Aorta (tissue), 5 donors: ENCODE measurements around the gene CEACAM18. TPM values are rescaled to one million over a fixed set of nuclear protein-coding genes. Genes with fewer than 3 reads are reported as not detected.

ENCODE experiments used
- ATAC-seq: fragments of 200-7000 bp; cut with Tn5 transposase; one replicate; pipeline ENCODE4 v1.9.1; 2022; ENCODE audit warnings: moderate library complexity; ENCODE audit not compliant: low FRiP score
- DNase-seq, 2 donors: peaks; one replicate each; pipeline ENCODE4 v3.0.0-alpha.2; 2020
- H3K27ac ChIP-seq, 2 donors: one replicate each; pipeline ENCODE4 v1.5.1; 2013; ENCODE audit warnings: low read length in 2 of 2, mild to moderate bottlenecking in 2 of 2, moderate library complexity in 2 of 2, control low read depth in 1 of 2, inconsistent platforms in 1 of 2, low read depth in 1 of 2
- H3K27me3 ChIP-seq, 2 donors: one replicate each; pipeline ENCODE4 v1.6.1; 2013; ENCODE audit warnings: control low read depth in 1 of 2, low read length in 1 of 2, mild to moderate bottlenecking in 1 of 2, moderate library complexity in 1 of 2; ENCODE audit not compliant: insufficient read depth in 2 of 2, control insufficient read depth in 1 of 2
- H3K36me3 ChIP-seq, 2 donors: one replicate each; pipeline ENCODE4 v1.6.1; 2013; ENCODE audit warnings: control low read depth in 1 of 2, low read length in 1 of 2, mild to moderate bottlenecking in 1 of 2; ENCODE audit not compliant: insufficient read depth in 2 of 2, control insufficient read depth in 1 of 2
- H3K4me1 ChIP-seq, 2 donors: one replicate each; pipeline ENCODE4 v1.6.1; 2013; ENCODE audit warnings: low read length in 2 of 2, control low read depth in 1 of 2, mild to moderate bottlenecking in 1 of 2, moderate library complexity in 1 of 2; ENCODE audit not compliant: insufficient read depth in 2 of 2, control insufficient read depth in 1 of 2
- H3K4me3 ChIP-seq, 2 donors: one replicate each; pipeline ENCODE4 v1.5.1; 2013; ENCODE audit warnings: low read length in 2 of 2, control low read depth in 1 of 2, mild to moderate bottlenecking in 1 of 2
- H3K9me3 ChIP-seq: one replicate; pipeline ENCODE4 v1.6.1; 2013; ENCODE audit warnings: mild to moderate bottlenecking, low read length; ENCODE audit not compliant: control insufficient read depth
- WGBS, 2 donors: extraction: QIAGEN DNeasy Blood & Tissue Kit; methylation state at CpG; one replicate each; pipeline ENCODE4 v1.1.7; 2013; 5-methylcytosine and 5-hydroxymethylcytosine counted together
- intact Hi-C, 2 donors: fragments of 100-400 bp; cut with DNase I; formaldehyde crosslinking; loops; one replicate each; pipeline versions ENCODE4 v1.14.2 to v1.15.0; 2022
- polyA plus RNA-seq, 2 donors: library from polyadenylated mRNA; stranded (reverse); fragments of 200-250 nt; gene quantifications; one replicate each; pipeline ENCODE4 v1.2.3, GENCODE V29; 2013
- total RNA-seq, 2 donors: library from RNA; stranded (reverse); fragmentation: NEBNext Ultra II Directional; extraction: Animal tissue kit (Norgen Biotek cat#: 25700); gene quantifications; one replicate each; pipeline ENCODE4 v1.2.1, GENCODE V29; 2021
- donor health status: healthy with polysubstance abuse.
- donor health status: Bipolar disorder and iron deficiency.
- donor health status: DM: no; HTN: no; CAD: no.
- donor health status: DM: no; HTN: no; CAD: no.
- donor health status: DM: yes; HTN: yes; CAD: no.

Gene CEACAM18
- total and polyA plus RNA-seq, 4 donors: 0.63 TPM; not detected in 3

GRCh38 chr19:51509823-51510660, 31.7 kb downstream of the CEACAM18 start:
- DNase-seq (no peak), ATAC-seq (no peak)
- Histone ChIP-seq H3K27ac (no peak overlapping the region), H3K4me1 (no peaks in the 10 kb centered on the region), H3K27me3 (no peaks in the 10 kb centered on the region), H3K4me3 (no peak overlapping the region), H3K36me3 (no peaks in the 10 kb centered on the region), H3K9me3 (no peaks in the 10 kb centered on the region)
- 44 to 47% methylated on average over 7 of the region's 7 CpGs for WGBS, 2 donors
- intact Hi-C loops: no loop called here

DNA sequence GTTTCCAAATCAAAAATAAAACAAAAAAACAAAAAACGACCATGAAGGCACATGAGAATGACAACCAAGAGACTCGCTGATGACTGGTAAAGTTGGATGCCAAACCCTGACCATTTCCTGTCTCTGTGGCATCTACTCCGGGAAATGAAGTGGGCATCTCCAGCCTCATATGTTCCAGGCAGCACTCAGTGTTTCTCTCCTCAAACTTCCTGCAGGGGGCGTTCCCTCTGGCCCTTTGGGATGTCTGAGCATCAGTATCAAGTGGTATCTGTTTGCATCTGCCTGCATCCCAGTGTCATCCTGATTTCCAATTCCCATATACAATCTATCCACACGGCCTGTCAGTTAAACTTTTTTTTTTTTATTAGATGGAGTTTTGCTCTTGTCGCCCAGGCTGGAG, 33.0 kb downstream of the CEACAM18 start:
- Histone ChIP-seq H3K4me3 (no peak overlapping the region), H3K27me3 (no peaks in the 10 kb centered on the region), H3K9me3 (no peaks in the 10 kb centered on the region), H3K36me3 (no peaks in the 10 kb centered on the region), H3K4me1 (no peaks in the 10 kb centered on the region), H3K27ac (no peak overlapping the region)
- intact Hi-C loops: no loop called here
- WGBS, 2 donors: 11 to 15% methylated on average over 6 of the region's 6 CpGs
- DNase-seq: no peak
- ATAC-seq: no peak

DNA sequence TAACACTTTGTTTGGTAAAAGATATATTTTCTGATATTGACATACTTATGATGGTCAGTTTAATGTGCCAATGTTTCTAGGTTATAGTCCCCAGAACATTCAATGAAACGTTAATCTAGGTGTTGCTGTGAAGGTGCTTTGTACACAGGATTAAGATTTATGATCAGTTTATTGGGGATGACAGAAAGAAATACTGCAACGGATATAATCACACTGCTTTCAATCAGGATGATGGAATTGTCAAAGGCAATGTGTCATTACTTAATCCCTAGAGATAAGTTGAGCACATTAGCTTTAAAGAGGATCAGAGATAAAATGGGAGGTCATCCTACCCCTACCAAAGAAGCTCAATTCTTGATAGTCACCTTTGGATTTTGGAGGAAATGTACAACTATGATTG, 35.6 kb downstream of the CEACAM18 start:
- Histone ChIP-seq H3K4me3 (no peak overlapping the region), H3K9me3 (peaks cover 3% of the 10 kb centered on the region), H3K36me3 (no peaks in the 10 kb centered on the region), H3K4me1 (no peaks in the 10 kb centered on the region), H3K27ac (no peak overlapping the region), H3K27me3 (no peaks in the 10 kb centered on the region)
- 29 to 37% methylated on average over 2 of the region's 2 CpGs for WGBS, 2 donors
- ATAC-seq (no peak), DNase-seq (no peak)
- intact Hi-C loops: no loop called here

DNA sequence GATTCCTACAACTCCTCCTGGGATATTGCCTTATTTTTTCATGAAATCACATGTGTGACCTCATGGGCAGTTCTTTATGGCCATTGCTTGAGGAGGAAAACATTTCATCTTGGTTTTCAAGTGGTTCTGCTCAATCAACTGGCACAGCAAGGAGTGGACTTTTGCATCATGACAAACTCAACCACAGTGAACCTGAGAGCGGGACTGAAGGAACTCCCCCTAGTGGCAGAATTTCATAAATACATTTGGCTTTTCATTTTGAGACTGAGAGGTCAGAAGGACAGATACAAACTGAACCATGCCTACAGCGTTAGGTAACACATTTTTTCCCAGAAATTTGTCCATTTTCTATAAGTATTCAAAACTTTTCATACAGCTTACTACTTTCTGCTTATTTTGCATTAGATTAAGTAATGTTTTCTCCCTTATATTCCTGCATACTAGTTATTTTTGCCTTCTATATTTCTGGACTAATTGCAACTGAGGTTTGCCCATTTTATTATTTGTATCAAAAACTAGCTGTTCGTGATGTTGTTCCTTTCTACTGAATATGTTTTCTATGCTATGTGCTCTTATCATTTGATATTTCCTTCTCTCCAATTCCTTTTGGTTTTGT, 36.6 kb downstream of the CEACAM18 start:
- Histone ChIP-seq H3K27ac (no peak overlapping the region), H3K36me3 (no peaks in the 10 kb centered on the region), H3K4me1 (no peaks in the 10 kb centered on the region), H3K27me3 (no peaks in the 10 kb centered on the region), H3K4me3 (no peak overlapping the region), H3K9me3 (peaks cover 3% of the 10 kb centered on the region)
- DNase-seq (no peak), ATAC-seq (no peak)
- intact Hi-C loops: no loop called here
- 7 to 15% methylated on average over 3 of the region's 3 CpGs for WGBS, 2 donors

DNA sequence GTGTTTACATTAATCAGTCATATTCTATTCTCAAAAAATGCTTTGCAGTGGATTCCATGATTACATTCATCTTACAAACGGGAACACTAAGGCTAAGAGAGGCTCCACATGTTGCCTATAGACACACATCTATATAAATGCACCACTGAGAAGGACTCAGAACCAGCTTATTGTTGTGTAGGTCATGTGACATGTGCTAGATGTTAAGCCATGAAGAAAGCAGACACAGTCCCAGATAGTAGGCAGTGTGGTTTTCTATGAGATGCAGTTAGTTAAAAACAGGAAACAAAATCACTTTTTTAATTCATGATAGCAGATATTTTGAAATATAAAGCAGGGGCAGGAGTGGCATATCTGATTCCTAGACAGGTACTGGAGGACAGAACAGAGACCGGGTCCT, 42.4 kb downstream of the CEACAM18 start:
- 52 to 53% methylated on average over 2 of the region's 2 CpGs for WGBS, 2 donors
- Histone ChIP-seq H3K4me3 (no peak overlapping the region), H3K9me3 (peaks cover 3% of the 10 kb centered on the region), H3K36me3 (no peaks in the 10 kb centered on the region), H3K27ac (no peak overlapping the region), H3K27me3 (no peaks in the 10 kb centered on the region), H3K4me1 (no peaks in the 10 kb centered on the region)
- ATAC-seq: no peak
- intact Hi-C loops: no loop called here
- DNase-seq: no peak

DNA sequence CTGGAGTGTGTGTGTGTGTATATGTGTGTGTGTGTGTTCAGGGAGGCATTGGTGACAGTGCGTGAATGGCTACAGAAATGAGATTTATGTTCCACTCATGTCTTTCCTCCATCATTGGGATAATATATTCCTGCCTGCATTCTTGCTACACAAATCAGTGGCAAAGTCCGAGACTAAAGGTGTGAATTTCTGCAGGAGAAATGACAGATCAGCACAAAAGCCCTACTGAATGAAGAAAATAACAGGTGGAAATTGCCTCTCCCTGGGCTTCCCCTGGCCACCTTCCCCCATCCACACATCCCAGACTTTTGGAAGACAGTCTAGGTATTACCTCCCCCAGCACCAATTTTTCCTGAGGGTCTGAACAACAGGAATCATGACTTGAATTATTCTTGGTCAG, 43.0 kb downstream of the CEACAM18 start:
- intact Hi-C loops: no loop called here
- no peak overlapping the region for H3K4me3 ChIP-seq
- H3K27me3 ChIP-seq: no peaks in the 10 kb centered on the region
- H3K27ac ChIP-seq: no peak overlapping the region
- H3K9me3 ChIP-seq: peaks cover 3% of the 10 kb centered on the region
- ATAC-seq (no peak), DNase-seq (no peak)
- H3K36me3 ChIP-seq: no peaks in the 10 kb centered on the region
- 69 to 75% methylated on average over 2 of the region's 2 CpGs for WGBS, 2 donors
- no peaks in the 10 kb centered on the region for H3K4me1 ChIP-seq

DNA sequence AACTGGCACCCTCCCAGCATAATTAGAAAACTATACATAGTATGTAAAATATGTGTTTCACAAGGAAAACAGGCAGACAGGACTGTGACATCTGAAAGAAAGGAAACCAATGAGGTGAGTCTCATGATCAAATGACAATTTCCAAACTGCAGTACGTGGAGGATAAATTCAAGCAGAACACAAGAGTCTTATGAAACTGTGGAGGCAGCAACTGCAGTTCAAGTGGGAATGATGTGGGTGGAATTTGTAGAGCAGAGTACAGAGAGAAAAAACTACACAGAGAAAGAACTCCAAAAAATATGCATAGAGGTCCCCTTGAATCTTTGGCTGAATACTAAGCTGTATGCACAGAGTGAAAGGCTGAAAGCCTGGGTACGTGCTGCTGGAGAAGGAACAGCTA, 43.4 kb downstream of the CEACAM18 start:
- intact Hi-C loops: no loop called here
- H3K36me3 ChIP-seq: no peaks in the 10 kb centered on the region
- H3K4me1 ChIP-seq: no peaks in the 10 kb centered on the region
- H3K27ac ChIP-seq: no peak overlapping the region
- H3K4me3 ChIP-seq: no peak overlapping the region
- DNase-seq (no peak), ATAC-seq (no peak)
- H3K27me3 ChIP-seq: no peaks in the 10 kb centered on the region
- 54 to 65% methylated on average over 2 of the region's 2 CpGs for WGBS, 2 donors
- H3K9me3 ChIP-seq: peaks cover 3% of the 10 kb centered on the region

- ATAC-seq (no peak), DNase-seq (no peak)
- intact Hi-C loops: no loop called here
- H3K4me1 ChIP-seq: no peaks in the 10 kb centered on the region
- H3K36me3 ChIP-seq: no peaks in the 10 kb centered on the region
- H3K27me3 ChIP-seq: no peaks in the 10 kb centered on the region
- H3K27ac ChIP-seq: no peak overlapping the region
- no peaks in the 10 kb centered on the region for H3K9me3 ChIP-seq
- WGBS, 2 donors: 72 to 73% methylated on average over 8 of the region's 8 CpGs
- H3K4me3 ChIP-seq: no peak overlapping the region
These were observed 46.4 kb downstream of the CEACAM18 start for GRCh38 chr19:51524666-51525264.

GRCh38 chr19:51525651-51526050, 47.3 kb downstream of the CEACAM18 start:
- H3K4me1 ChIP-seq: no peaks in the 10 kb centered on the region
- H3K9me3 ChIP-seq: no peaks in the 10 kb centered on the region
- no peak overlapping the region for H3K4me3 ChIP-seq
- 42 to 53% methylated on average over 4 of the region's 4 CpGs for WGBS, 2 donors
- no peak overlapping the region for H3K27ac ChIP-seq
- DNase-seq: no peak
- intact Hi-C loops: no loop called here
- no peaks in the 10 kb centered on the region for H3K36me3 ChIP-seq
- no peak for ATAC-seq
- no peaks in the 10 kb centered on the region for H3K27me3 ChIP-seq
